Activated CD8-positive, alpha-beta memory T cell treated with anti-CD3 and anti-CD28 coated beads, Interleukin-2, amount 50 U/mL, for 4 hours (primary cell): ENCODE measurements around the gene GALNT1.

Source experiments
- DNase-seq: peaks from one replicate; pipeline ENCODE4 v3.0.0-alpha.2; 2020

Gene GALNT1

GRCh38 chr18:35728676-35729075 lies 147.1 kb downstream of the GALNT1 start:
- DNase-seq = no peak

- no peak for DNase-seq
Observed at GRCh38 chr18:35729991-35730668, 148.6 kb downstream of the GALNT1 start.

- DNase-seq = no peak
Observed at GRCh38 chr18:35730691-35731370, 149.3 kb downstream of the GALNT1 start.

- no peak for DNase-seq
Observed at GRCh38 chr18:35731701-35732100, 150.2 kb downstream of the GALNT1 start.

GRCh38 chr18:35732162-35732561 lies 150.6 kb downstream of the GALNT1 start:
- DNase-seq = no peak

GRCh38 chr18:35732636-35733035 lies 151.1 kb downstream of the GALNT1 start:
- no peak for DNase-seq

GRCh38 chr18:35733408-35733807 lies 151.9 kb downstream of the GALNT1 start:
- DNase-seq = no peak

- no peak for DNase-seq
Observed at GRCh38 chr18:35736696-35737095, 155.2 kb downstream of the GALNT1 start.

GRCh38 chr18:35739778-35740177 lies 158.2 kb downstream of the GALNT1 start:
- DNase-seq = no peak

GRCh38 chr18:35740656-35741055 lies 159.1 kb downstream of the GALNT1 start:
- no peak for DNase-seq

- DNase-seq = no peak
Observed at GRCh38 chr18:35743916-35744315, 162.4 kb downstream of the GALNT1 start.

- DNase-seq = no peak
Observed at GRCh38 chr18:35745814-35746213, 164.3 kb downstream of the GALNT1 start.

- DNase-seq = no peak
Observed at GRCh38 chr18:35746826-35747339, 165.3 kb downstream of the GALNT1 start.

- DNase-seq = no peak
Observed at GRCh38 chr18:35747894-35748472, 166.4 kb downstream of the GALNT1 start.

- no peak for DNase-seq
Observed at GRCh38 chr18:35749701-35750100, 168.2 kb downstream of the GALNT1 start.

- DNase-seq = no peak
Observed at GRCh38 chr18:35750929-35751328, 169.4 kb downstream of the GALNT1 start.

GRCh38 chr18:35753306-35753910 lies 171.9 kb downstream of the GALNT1 start:
- no peak for DNase-seq

- no peak for DNase-seq
Observed at GRCh38 chr18:35754464-35754863, 172.9 kb downstream of the GALNT1 start.

GRCh38 chr18:35755369-35755768 lies 173.8 kb downstream of the GALNT1 start:
- no peak for DNase-seq

GRCh38 chr18:35756506-35757117 lies 175.1 kb downstream of the GALNT1 start:
- peak; percentile 33 for DNase-seq
